ENCODE measurements around the gene ZNF783. TPM values are rescaled to one million over a fixed set of nuclear protein-coding genes. Genes with fewer than 3 reads are reported as not detected.

Gene ZNF783
- total RNA-seq, 1 experiment from 2014 or later: 9.9 TPM

DNA sequence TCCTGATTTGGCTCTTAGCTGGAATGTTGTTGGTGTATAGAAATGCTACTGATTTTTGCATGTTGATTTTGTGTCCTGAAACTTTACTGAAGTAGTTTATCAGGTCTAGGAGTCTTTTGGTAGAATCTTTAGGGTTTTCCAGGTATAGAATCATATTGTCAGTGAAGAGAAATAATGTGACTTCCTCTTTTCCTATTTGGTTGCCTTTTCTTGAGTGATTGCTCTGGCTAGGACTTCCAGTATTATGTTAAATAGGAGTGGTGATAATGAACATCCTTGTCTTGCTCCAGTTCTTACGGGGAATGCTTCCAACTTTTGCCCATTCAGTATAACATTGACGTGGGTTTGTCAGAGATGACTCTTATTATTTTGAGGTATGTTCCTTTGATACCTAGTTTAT lies 52.0 kb downstream of the ZNF783 start:
- Mint-ChIP-seq H3K4me1 (peaks cover 1% of the 10 kb centered on the region), H3K4me3 (no peak overlapping the region), H3K9me3 (0 out of 2 replicates have a peak, but pooled peaks cover 10% of the 10 kb centered on the region), H3K36me3 (no peaks in the 10 kb centered on the region), H3K27ac (no peak overlapping the region), H3K27me3 (ENCODE audit: low read depth) (no peaks in the 10 kb centered on the region; the same call in 1 of the 2 replicates)
- DNase-seq (ENCODE audit: low spot score): no peak
- POLR2A ChIA-PET: no interaction called here
- no peak for ATAC-seq
- TF ChIP-seq E2F5 (CRISPR knock-in tag; IDR thresholded peaks at IDR 0.05) (no peak), ZNF219 (CRISPR knock-in tag; IDR thresholded peaks at IDR 0.05; ENCODE audit: borderline replicate concordance) (no peak)
- CTCF ChIA-PET: no interaction called here

DNA sequence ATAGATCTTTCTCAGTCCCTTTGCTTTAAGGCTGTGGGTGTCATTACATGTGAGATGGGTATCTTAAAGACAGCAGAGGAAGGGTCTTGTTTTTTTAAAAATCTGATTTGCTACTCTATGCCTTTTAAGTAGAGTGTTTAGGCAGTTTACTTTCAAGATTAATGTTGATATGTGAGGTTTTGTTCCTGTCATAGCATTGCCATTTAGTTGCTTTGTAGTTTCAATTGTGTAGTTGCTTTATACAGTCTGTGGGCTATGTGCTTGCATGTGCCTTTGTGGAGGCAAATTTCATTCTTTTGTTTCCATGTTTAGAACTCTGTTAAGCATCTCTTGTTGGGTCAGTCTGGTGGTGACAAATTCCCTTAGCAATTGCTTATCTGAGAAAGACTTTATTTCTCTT lies 54.6 kb downstream of the ZNF783 start:
- POLR2A ChIA-PET: no interaction called here
- ATAC-seq (no peak), DNase-seq (ENCODE audit: low spot score) (no peak)
- no peak overlapping the region for H3K27ac Mint-ChIP-seq
- no peaks in the 10 kb centered on the region for H3K9me3 Mint-ChIP-seq
- no peak overlapping the region for H3K4me3 Mint-ChIP-seq
- no peak for TF ChIP-seq CBFB (CRISPR knock-in tag; IDR thresholded peaks at IDR 0.05; ENCODE audit: low read depth)
- CTCF ChIA-PET: interaction anchor here (1.2 to 2.5 kb wide), 3 partner anchors 39 to 107 kb away, joined by 4 to 23 read pairs (median 10); no protein-coding TSS in a partner anchor
- H3K4me1 Mint-ChIP-seq: peaks cover 27% of the 10 kb centered on the region
- H3K27me3 Mint-ChIP-seq (ENCODE audit: low read depth): no peaks in the 10 kb centered on the region; the same call in 1 of the 2 replicates
- H3K36me3 Mint-ChIP-seq: no peaks in the 10 kb centered on the region

DNA sequence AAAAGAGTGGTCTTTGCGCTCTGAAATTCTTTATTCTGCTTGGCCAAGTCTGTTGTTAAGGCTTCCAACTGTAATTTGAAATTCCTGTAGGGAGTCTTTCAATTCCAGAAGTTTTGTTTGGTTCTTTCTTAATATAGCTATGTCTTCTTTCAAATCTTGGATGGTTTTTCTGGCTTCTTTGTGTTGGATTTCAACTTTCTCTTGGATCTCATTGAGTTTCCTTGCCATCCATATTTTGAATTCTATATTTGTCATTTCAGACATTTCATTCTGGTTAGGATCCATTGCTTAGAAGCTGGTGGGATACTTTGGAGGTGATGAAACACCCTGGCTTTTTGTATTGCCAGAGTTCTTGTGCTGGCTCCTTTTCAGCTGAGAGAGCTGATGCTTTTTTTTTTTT lies 55.5 kb downstream of the ZNF783 start:
- no peaks in the 10 kb centered on the region for H3K9me3 Mint-ChIP-seq
- H3K27me3 Mint-ChIP-seq (ENCODE audit: low read depth): no peaks in the 10 kb centered on the region; the same call in 1 of the 2 replicates
- TF ChIP-seq OVOL2 (CRISPR knock-in tag; IDR thresholded peaks at IDR 0.05; ENCODE audit: borderline replicate concordance) (no peak), ZNF671 (CRISPR knock-in tag; IDR thresholded peaks at IDR 0.05) (no peak), FOXP1 (CRISPR knock-in tag; IDR thresholded peaks at IDR 0.05; ENCODE audit: borderline replicate concordance) (no peak), IRF2 (CRISPR knock-in tag; IDR thresholded peaks at IDR 0.05; ENCODE audit: borderline replicate concordance, low read depth) (no peak), ESRRA (CRISPR knock-in tag; IDR thresholded peaks at IDR 0.05; ENCODE audit: borderline replicate concordance) (no peak), GTF2I (CRISPR knock-in tag; conservative IDR thresholded peaks at IDR 0.05) (no peak), JAZF1 (CRISPR knock-in tag; IDR thresholded peaks at IDR 0.05) (no peak)
- TF ChIP-seq, protein P1, sequence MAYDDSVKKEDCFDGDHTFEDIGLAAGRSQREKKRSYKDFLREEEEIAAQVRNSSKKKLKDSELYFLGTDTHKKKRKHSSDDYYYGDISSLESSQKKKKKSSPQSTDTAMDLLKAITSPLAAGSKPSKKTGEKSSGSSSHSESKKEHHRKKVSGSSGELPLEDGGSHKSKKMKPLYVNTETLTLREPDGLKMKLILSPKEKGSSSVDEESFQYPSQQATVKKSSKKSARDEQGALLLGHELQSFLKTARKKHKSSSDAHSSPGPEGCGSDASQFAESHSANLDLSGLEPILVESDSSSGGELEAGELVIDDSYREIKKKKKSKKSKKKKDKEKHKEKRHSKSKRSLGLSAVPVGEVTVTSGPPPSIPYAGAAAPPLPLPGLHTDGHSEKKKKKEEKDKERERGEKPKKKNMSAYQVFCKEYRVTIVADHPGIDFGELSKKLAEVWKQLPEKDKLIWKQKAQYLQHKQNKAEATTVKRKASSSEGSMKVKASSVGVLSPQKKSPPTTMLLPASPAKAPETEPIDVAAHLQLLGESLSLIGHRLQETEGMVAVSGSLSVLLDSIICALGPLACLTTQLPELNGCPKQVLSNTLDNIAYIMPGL (CRISPR knock-in tag; IDR thresholded peaks at IDR 0.05): no peak
- ATAC-seq (no peak), DNase-seq (ENCODE audit: low spot score) (no peak)
- ChIA-PET CTCF (interaction anchor here (0.8 to 7.0 kb wide), 27 partner anchors 8 to 216 kb away, joined by 3 to 63 read pairs (median 5); partner anchors contain the start of genes ZNF282, ZNF777 and ZNF783), POLR2A (interaction anchor here (0.6 to 0.7 kb wide), 2 partner anchors 190 to 1018 kb away, joined by 3 to 6 read pairs; no protein-coding TSS in a partner anchor)
- H3K27ac Mint-ChIP-seq: no peak overlapping the region
- no peaks in the 10 kb centered on the region for H3K36me3 Mint-ChIP-seq
- no peak overlapping the region for H3K4me3 Mint-ChIP-seq
- H3K4me1 Mint-ChIP-seq: peaks cover 36% of the 10 kb centered on the region

- H3K27me3 Mint-ChIP-seq (ENCODE audit: low read depth): no peaks in the 10 kb centered on the region; the same call in 1 of the 2 replicates
- ChIA-PET POLR2A (interaction anchor here (0.6 to 1.1 kb wide), 2 partner anchors 33 to 191 kb away, joined by 3 read pairs; no protein-coding TSS in a partner anchor), CTCF (interaction anchor here (0.6 to 7.0 kb wide), 35 partner anchors 9 to 489 kb away, joined by 3 to 63 read pairs (median 4); partner anchors contain the start of genes ZNF282, ZNF398, ZNF777 and ZNF783)
- H3K27ac Mint-ChIP-seq: no peak overlapping the region
- H3K9me3 Mint-ChIP-seq: no peaks in the 10 kb centered on the region
- DNase-seq (ENCODE audit: low spot score) (peak; percentile 78), ATAC-seq (peak; percentile 93)
- no peaks in the 10 kb centered on the region for H3K36me3 Mint-ChIP-seq
- H3K4me1 Mint-ChIP-seq: peaks cover 36% of the 10 kb centered on the region
- no peak overlapping the region for H3K4me3 Mint-ChIP-seq
- TF ChIP-seq, protein P1 (CRISPR knock-in tag; IDR thresholded peaks at IDR 0.05): 0 out of 2 replicates have a peak, but pooled peaks have one; percentile 39
- TF ChIP-seq ERG (CRISPR knock-in tag; IDR thresholded peaks at IDR 0.05) (no peak), ATF1 (CRISPR knock-in tag; IDR thresholded peaks at IDR 0.05) (no peak), ZNF138 (CRISPR knock-in tag; conservative IDR thresholded peaks at IDR 0.05) (no peak), PREB (CRISPR knock-in tag; IDR thresholded peaks at IDR 0.05; ENCODE audit: borderline replicate concordance) (no peak), GABPB1 (CRISPR knock-in tag; IDR thresholded peaks at IDR 0.05) (no peak), ZSCAN18 (CRISPR knock-in tag; IDR thresholded peaks at IDR 0.05) (0 out of 2 replicates have a peak, but pooled peaks have one; percentile 17), RELA (CRISPR knock-in tag; IDR thresholded peaks at IDR 0.05; ENCODE audit: borderline replicate concordance) (no peak), PRRX2 (CRISPR knock-in tag; IDR thresholded peaks at IDR 0.05) (no peak)
These were observed 56.1 kb downstream of the ZNF783 start for GRCh38 chr7:149317986-149318672.
